Activated CD4-positive, alpha-beta T cell treated with anti-CD3 and anti-CD28 coated beads for 48 hours (primary cell): ENCODE measurements around the gene PLA2G4E.

Experiments
- DNase-seq: peaks from one replicate; pipeline ENCODE4 v3.0.0-alpha.2; 2020

Gene PLA2G4E

GRCh38 chr15:41990243-41990605, 30.6 kb downstream of the PLA2G4E start:
- no peak for DNase-seq

GRCh38 chr15:41989573-41990242, 31.1 kb downstream of the PLA2G4E start:
- peak; percentile 93 for DNase-seq

- DNase-seq = no peak
Observed at GRCh38 chr15:41988896-41989572, 31.8 kb downstream of the PLA2G4E start.

- no peak for DNase-seq
Observed at GRCh38 chr15:41987925-41988275, 32.9 kb downstream of the PLA2G4E start.

GRCh38 chr15:41987246-41987924, 33.5 kb downstream of the PLA2G4E start:
- no peak for DNase-seq

GRCh38 chr15:41985236-41986160, 35.3 kb downstream of the PLA2G4E start:
- no peak for DNase-seq

GRCh38 chr15:41984622-41985021, 36.2 kb downstream of the PLA2G4E start:
- no peak for DNase-seq

GRCh38 chr15:41983621-41984571, 36.9 kb downstream of the PLA2G4E start:
- DNase-seq = no peak

- no peak for DNase-seq
Observed at GRCh38 chr15:41983221-41983620, 37.6 kb downstream of the PLA2G4E start.

GRCh38 chr15:41982133-41982930, 38.5 kb downstream of the PLA2G4E start:
- DNase-seq = no peak

GRCh38 chr15:41981371-41982132, 39.3 kb downstream of the PLA2G4E start:
- no peak for DNase-seq

- DNase-seq = no peak
Observed at GRCh38 chr15:41980654-41981323, 40.1 kb downstream of the PLA2G4E start.

- no peak for DNase-seq
Observed at GRCh38 chr15:41979493-41980266, 41.2 kb downstream of the PLA2G4E start.

- no peak for DNase-seq
Observed at GRCh38 chr15:41978534-41978933, 42.3 kb downstream of the PLA2G4E start.

- no peak for DNase-seq
Observed at GRCh38 chr15:41977757-41978383, 43.0 kb downstream of the PLA2G4E start.

- DNase-seq = no peak
Observed at GRCh38 chr15:41975669-41976068, 45.2 kb downstream of the PLA2G4E start.

- no peak for DNase-seq
Observed at GRCh38 chr15:41974041-41974440, 46.8 kb downstream of the PLA2G4E start.
